ENCODE data around the gene DGKZ. TPM values are rescaled to one million over a fixed set of nuclear protein-coding genes. Genes with fewer than 3 reads are reported as not detected.

DGKZ gene
- polyA plus RNA-seq, 4 donors = 31.1 to 41.5 (median 36.7) TPM

- DNase-seq (ENCODE audit: low read depth in 4 of 4, low spot score in 3 of 4) = no peak
Measured at GRCh38 chr11:46390331-46391171, 43.3 kb downstream of the DGKZ start.

- no peak for DNase-seq (ENCODE audit: low read depth in 4 of 4, low spot score in 3 of 4)
Measured at GRCh38 chr11:46391186-46391577, 43.9 kb downstream of the DGKZ start.

DNA sequence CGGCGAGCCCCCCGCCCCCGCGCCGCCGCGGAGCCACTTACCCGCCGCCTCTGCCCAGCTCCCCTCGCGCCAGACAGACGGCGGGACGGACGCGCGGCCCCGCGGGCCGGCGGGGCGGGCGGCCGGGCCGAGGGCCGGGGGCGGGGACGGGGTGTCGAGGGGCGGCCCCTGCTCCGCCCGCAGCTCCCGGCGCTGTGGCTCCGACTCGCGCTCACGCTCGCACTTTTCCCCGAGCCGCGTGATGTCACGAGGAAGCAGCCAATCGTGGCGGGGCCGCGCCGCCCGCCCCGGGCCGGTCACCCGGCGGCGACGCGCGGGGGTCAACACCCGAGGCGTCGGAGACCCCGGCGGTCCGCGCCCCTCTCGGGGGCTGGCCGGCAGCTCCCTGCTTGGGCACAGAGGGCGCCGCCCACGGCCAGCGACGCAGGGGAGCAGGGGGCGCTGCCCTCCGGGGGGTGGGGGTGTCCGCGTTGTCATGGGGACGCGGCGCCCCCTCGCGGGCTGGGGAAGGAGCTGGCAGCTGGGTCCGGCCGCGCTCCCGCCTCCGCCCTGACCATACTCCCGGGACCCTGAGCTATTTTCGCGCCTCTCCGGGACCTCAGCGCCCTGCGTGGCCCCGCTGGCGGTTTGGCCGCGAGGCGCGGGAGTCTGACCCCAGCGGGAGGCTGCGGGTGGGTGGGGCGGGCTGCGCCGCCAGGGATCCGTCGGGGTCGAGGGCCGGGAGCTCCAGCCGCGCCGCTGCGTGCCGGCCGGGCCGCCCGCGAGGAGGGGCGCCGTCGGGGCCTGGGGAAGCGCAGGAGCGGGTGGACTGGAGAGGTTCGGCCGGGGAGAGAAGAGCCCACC, 44.5 kb downstream of the DGKZ start, which contains the start of gene CHRM4:
Gene CHRM4 (minus strand): TSS at position 199 of the 843 bp plus-strand sequence. CDS start 5,219 bp downstream, outside the sequence.
- DNase-seq (ENCODE audit: low read depth in 4 of 4, low spot score in 3 of 4) = no peak

DNA sequence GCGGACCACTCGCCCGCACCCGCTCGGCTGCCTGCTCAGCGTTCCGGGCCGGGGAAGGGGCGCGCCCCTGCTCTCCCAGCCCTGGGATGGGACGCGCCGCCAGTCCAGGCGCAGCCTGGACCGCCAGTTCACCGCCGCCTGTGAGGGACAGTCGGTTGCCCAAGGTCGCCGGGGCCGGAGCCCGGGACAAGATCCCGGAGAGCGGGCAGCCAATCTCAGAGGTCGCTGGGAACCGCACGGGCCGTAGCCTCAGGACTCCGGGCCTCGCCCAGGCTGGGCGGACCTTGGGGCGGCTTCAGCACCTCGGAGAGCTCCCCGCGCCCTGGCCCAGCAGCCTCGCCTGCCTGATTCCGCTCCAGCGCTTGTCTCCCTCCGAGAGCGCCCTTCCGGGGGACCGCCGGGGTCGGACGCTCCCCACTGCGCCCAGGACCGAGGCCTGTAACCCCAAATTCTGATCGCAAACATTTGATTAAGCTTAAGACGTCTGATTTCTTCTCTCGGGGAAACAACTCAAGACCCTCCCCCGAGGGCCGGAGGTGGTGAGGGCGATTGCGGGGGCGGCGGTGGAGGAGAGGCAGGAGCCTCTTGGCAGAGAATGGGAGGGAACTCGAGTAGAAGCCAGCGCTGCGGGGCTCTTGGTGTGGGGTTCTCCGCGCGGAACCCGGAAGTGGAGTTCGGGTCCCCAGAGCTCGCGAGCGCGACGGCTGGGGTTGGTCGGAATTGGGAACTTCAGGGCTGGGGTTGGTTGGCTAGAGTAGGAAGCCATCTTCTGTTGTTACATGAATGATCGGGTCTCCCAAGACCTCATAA, 45.4 kb downstream of the DGKZ start:
- DNase-seq (ENCODE audit: low read depth in 4 of 4, low spot score in 3 of 4) = no peak

DNA sequence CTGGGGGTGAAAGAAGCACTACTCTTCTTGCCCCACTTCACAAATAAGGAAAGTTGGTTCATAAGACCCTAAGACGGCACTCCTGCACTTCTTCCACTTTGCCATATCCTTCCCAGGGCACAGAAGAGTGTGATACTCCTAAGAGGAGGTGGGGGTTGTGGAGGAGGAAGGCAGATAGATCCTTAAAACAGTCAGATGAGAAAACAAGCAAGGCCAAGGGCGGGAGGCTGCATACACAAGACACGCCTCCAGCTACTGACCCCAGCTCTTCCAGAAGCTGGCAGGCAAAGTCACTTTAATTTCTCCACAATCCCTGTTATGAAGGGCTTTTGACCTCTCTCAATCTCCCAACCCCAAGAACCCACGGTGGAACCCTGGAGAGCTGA, 46.0 kb downstream of the DGKZ start:
- no peak for DNase-seq (ENCODE audit: low read depth in 4 of 4, low spot score in 3 of 4)

GRCh38 chr11:46393759-46394158, 46.5 kb downstream of the DGKZ start:
- no peak for DNase-seq (ENCODE audit: low read depth in 4 of 4, low spot score in 3 of 4)

DNA sequence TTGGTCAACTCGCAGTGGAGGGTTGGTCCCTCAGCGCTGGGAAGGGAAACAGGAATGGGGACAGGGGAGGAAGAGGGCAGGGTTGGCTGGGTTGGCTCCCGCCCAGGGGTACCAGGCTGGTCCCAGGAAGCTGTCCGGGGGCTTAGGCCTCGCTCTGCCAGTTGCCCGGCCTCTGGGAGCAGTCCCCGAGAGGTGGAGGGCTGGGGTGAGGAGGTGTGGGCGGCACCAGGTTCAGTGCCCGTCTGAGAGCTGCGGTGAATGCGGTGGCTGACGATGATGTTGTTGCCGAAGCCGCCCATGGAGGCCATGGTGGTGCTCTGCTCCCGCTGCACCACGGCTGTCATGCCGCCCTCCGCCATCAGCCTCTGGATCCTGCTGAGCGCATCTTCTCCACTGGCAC, 50.3 kb downstream of the DGKZ start:
- DNase-seq (ENCODE audit: low read depth in 4 of 4, low spot score in 3 of 4) = no peak

- no peak for DNase-seq (ENCODE audit: low read depth in 4 of 4, low spot score in 3 of 4)
Measured at GRCh38 chr11:46402957-46403902, 56.0 kb downstream of the DGKZ start.

DNA sequence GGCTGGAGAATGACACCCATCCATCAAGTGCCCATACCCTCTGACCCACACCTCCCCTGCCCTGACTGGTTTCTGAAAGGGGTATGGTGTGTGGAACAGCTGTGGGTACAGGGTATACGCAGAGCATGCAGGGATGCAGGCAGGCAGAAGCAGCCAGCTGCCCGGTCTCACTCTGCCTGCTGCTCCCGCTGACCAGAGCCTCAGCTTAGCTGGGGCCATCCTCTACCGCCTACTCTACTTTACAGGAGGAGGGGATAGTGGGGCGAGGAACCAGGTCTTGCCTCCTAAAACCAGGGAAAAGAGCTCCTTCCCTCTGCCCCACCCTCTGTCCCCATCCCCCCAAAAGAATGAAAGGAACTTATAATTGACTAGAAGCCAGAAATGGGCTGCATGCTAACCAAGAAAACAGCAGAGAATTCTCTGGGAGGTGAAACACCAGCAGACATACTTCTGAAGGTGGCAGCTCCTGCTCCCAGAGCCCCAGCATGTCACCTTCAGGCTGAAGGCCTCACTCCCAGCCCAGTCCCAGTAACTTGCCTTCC, 57.3 kb downstream of the DGKZ start:
- DNase-seq (ENCODE audit: low read depth in 4 of 4, low spot score in 3 of 4) = no peak

DNA sequence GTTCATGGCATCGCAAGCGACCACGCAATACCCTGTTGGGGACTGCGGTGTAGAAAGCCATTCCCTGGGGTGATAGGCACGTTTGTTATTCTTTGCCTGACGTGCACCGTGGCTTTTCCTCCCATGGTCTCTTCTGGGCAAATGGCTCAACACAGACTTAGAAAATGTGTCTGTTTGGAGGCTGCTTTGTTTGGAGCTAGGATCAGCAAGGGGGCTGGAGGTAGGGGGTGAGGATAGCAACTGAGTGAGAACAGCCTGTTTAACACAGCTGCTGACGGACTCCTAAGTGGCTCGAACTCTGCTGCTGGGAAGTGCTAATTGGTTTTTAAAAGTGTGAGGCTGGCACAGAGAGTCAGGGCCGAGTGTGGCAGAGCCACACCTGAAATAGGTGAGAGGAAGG, 60.4 kb downstream of the DGKZ start:
- no peak for DNase-seq (ENCODE audit: low read depth in 4 of 4, low spot score in 3 of 4)

DNA sequence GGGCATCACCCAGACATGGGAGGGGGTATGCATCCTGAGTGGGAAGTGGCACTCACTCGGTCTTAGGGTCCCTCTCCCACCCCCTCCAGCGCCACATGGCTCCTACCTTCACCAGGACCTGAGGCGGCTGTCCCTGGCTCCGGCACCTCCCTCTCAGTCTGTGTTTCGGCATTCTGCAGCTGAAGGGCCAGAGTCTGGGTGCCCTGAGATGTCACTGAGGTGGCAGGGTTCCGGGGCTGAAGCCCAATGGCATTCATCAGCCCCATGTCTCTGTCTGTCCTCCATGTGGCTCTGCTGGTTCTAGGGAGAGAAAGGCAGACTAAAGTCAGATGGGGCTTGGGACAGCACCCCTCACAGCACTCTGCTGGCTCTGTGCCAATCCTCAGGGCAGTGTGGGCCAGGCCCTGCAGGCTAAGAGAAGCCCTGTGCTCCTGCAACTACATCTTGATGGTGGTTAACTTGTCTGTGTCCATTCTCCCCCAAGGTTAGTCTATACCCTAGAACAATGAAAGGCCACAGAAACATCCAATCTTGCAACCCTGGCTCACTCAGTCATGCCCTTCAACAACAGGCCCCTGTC, 61.2 kb downstream of the DGKZ start:
- DNase-seq (ENCODE audit: low read depth in 4 of 4, low spot score in 3 of 4) = no peak

DNA sequence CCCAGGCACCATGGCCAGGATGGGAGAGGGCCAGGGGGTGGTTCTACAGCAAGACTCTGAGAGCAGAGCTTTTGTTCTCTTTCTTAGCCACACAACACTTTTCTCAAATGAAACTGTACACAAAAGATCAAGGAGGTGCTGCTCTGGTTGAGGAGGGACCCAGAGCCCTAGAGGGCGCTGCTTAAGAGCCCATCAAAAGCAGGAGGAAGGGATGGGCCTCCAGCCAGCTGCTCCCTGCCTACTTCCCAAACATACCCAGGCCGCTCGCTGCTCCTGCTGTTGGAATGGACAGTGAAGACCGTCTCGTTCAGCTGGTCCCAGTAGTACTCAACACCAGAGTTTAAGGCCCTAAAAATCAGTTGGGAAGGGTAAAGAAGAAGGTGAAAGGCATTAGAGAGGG, 62.8 kb downstream of the DGKZ start:
- DNase-seq (ENCODE audit: low read depth in 4 of 4, low spot score in 3 of 4) = no peak

DNA sequence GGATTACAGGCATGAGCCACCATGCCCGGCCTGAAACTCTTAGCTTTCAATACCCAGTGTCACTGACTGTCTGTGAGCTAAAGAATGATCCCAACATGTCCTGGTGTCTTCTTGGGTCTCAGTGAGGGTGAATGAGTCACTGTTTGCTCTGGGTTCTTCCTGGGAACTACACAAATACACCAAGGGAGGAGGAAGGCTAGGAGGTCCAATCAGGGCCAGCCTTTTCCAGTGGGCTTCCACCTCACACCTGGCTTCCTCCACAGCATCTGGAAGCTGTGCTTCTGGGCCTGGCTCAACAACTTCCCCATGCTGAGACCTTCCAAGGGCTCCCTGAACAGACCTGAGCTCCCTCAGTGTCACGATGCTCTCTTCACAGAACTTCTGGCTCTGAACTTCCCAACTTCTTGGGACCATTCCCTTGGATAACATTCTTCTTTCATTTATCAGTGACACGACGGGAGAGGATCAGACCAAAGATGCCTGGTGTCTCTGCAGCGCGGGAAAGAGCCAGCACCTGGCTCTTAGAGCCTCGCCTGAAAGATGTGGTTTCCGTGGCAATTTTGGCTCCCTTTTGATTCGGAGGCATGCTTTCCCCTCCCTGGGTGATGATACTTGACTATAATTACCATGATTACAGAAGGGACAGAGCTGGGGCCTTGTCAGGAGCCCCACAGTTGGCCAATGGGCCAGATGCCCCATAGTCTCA, 66.7 kb downstream of the DGKZ start:
- no peak for DNase-seq (ENCODE audit: low read depth in 4 of 4, low spot score in 3 of 4)

- no peak for DNase-seq (ENCODE audit: low read depth in 4 of 4, low spot score in 3 of 4)
Measured at GRCh38 chr11:46414466-46414796, 67.2 kb downstream of the DGKZ start.

DNA sequence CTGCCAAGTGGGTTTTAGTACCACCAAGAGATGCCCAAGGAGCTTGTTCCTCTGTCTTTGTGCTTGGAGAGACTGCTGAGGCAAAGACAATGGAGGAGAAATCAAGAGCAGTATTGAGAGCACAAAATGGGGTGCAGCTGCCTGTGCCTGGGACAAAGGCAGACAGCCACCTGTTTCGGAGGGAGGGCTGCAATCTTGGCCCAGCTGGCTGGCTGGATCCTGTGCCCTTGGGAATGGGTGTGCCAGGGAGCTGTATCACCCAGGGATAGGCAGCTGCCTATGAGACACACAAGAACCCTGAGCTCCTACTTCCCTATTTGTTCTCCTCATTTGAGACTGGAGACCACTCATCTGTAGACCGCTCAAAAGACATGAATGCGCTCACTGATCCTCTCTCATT, 67.6 kb downstream of the DGKZ start:
- no peak for DNase-seq (ENCODE audit: low read depth in 4 of 4, low spot score in 3 of 4)

DNA sequence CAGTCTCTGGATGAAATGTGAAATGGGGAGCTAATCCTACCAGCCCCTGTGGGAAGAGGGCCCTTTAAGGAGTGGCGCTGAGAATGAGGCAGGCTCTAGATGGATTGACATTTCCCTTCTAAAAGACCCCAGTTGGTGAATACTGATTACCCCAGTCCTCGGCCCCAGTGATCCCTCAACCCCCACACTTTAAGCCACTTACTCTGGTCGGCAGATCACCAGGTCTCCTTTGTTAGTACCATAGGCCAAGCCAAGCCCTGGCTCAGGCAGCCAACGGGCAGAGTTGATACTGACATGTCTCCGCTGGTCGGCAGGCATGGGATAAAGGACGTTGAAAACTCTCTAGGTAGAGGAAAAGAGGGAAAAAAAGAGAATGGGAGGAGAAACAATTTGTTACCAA, 70.4 kb downstream of the DGKZ start:
- DNase-seq (ENCODE audit: low read depth in 4 of 4, low spot score in 3 of 4) = no peak

DNA sequence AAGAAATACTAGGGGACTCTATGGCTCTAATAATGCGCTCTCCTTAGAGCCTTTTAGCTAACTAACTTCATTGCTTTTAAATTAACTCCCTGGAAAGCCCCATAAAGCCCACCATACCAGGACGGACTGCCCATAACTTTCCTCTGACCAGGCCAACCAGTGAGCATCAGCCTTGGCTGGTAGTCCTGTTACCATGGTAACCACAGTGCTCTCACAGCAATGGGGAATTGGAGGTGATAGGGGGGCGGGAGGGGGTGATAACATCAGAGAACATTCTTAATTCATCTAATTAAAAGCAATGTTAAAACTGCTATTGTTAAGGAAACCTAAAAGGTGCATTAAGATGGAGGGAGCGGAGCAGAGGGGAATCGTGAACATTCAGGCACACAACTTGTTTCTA, 71.5 kb downstream of the DGKZ start:
- DNase-seq (ENCODE audit: low read depth in 4 of 4, low spot score in 3 of 4) = no peak

GRCh38 chr11:46420513-46420912, 73.2 kb downstream of the DGKZ start:
- no peak for DNase-seq (ENCODE audit: low read depth in 4 of 4, low spot score in 3 of 4)
